ENCODE results near the gene BSCL2. TPM values are rescaled to one million over a fixed set of nuclear protein-coding genes. Genes with fewer than 3 reads are reported as not detected.
A peak's percentile ranks its signal among the peaks of the same experiment; 100 is the strongest.

BSCL2 gene
- total and polyA plus RNA-seq, 2 of the 13 experiments (the other 11 are each of a cell fraction or from before 2014, with no cell fraction given) = 19.5 to 21.1 TPM

DNA sequence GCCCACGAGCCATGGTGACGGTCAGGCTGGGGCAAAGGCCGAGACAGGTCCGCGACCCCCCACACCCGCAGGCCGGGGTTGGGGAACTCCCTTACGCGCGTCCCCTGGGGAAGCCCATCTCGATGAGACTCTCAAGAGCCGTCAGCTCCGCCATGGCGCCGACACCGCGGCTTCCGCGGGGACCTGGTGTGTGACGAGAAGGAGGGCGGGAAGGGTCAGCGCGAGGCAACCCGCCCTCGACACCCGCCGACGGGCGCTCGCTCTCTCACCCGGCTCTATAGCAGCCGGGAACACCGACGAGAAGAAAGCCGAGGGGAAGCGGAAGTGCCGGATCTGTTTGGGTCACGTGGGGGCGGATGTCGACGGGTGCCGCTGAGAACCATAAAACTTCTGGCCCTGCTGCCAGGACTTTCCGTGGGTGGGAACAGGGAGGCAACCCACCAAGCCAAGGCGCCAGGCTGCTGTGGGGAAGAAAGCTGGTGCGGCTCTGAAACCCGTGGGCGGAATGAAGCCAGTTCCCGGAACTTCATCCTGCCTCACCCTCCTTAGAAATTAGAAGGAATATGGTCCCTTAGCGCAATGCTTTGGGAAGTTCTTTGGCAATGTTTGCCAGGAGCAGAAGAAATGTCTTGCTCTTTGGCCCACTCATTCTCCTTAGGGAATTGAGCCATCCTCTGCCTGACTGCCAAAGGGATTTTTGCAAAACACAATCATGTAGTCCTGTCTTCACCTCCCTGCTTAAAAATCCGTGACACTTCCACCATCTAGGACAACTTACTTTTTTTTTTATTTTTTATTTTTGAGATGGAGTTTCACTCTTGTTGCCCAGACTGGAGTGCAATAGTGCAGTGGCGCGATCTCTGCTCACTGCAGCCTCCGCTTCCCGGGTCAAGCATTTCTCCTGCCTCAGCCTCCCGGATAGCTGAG lies 28.2 kb downstream of the BSCL2 start, which contains the start of gene UBXN1 (continued):
- TF ChIP-seq, protein P1, sequence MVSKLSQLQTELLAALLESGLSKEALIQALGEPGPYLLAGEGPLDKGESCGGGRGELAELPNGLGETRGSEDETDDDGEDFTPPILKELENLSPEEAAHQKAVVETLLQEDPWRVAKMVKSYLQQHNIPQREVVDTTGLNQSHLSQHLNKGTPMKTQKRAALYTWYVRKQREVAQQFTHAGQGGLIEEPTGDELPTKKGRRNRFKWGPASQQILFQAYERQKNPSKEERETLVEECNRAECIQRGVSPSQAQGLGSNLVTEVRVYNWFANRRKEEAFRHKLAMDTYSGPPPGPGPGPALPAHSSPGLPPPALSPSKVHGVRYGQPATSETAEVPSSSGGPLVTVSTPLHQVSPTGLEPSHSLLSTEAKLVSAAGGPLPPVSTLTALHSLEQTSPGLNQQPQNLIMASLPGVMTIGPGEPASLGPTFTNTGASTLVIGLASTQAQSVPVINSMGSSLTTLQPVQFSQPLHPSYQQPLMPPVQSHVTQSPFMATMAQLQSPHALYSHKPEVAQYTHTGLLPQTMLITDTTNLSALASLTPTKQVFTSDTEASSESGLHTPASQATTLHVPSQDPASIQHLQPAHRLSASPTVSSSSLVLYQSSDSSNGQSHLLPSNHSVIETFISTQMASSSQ (IDR thresholded peaks at IDR 0.05; ENCODE audit: low read depth) = no peak
- TF ChIP-seq, protein P1 (CRISPR knock-in tag; IDR thresholded peaks at IDR 0.05; ENCODE audit: borderline replicate concordance) = no peak
- TF ChIP-seq, protein P2, sequence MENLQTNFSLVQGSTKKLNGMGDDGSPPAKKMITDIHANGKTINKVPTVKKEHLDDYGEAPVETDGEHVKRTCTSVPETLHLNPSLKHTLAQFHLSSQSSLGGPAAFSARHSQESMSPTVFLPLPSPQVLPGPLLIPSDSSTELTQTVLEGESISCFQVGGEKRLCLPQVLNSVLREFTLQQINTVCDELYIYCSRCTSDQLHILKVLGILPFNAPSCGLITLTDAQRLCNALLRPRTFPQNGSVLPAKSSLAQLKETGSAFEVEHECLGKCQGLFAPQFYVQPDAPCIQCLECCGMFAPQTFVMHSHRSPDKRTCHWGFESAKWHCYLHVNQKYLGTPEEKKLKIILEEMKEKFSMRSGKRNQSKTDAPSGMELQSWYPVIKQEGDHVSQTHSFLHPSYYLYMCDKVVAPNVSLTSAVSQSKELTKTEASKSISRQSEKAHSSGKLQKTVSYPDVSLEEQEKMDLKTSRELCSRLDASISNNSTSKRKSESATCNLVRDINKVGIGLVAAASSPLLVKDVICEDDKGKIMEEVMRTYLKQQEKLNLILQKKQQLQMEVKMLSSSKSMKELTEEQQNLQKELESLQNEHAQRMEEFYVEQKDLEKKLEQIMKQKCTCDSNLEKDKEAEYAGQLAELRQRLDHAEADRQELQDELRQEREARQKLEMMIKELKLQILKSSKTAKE (CRISPR knock-in tag; IDR thresholded peaks at IDR 0.05; ENCODE audit: borderline replicate concordance) = no peak
- TF ChIP-seq ZNF552 (CRISPR knock-in tag; IDR thresholded peaks at IDR 0.05; ENCODE audit: borderline replicate concordance) = no peak
- TF ChIP-seq EED (CRISPR knock-in tag; IDR thresholded peaks at IDR 0.05) = no peak
- no peak for TF ChIP-seq SYNCRIP (IDR thresholded peaks at IDR 0.05; ENCODE audit: insufficient read depth, low read depth, low read length)
- TF ChIP-seq WIZ (CRISPR knock-in tag; IDR thresholded peaks at IDR 0.05) = no peak
- no peak for TF ChIP-seq MTA3 (CRISPR knock-in tag; IDR thresholded peaks at IDR 0.05)
- TF ChIP-seq, protein P3, sequence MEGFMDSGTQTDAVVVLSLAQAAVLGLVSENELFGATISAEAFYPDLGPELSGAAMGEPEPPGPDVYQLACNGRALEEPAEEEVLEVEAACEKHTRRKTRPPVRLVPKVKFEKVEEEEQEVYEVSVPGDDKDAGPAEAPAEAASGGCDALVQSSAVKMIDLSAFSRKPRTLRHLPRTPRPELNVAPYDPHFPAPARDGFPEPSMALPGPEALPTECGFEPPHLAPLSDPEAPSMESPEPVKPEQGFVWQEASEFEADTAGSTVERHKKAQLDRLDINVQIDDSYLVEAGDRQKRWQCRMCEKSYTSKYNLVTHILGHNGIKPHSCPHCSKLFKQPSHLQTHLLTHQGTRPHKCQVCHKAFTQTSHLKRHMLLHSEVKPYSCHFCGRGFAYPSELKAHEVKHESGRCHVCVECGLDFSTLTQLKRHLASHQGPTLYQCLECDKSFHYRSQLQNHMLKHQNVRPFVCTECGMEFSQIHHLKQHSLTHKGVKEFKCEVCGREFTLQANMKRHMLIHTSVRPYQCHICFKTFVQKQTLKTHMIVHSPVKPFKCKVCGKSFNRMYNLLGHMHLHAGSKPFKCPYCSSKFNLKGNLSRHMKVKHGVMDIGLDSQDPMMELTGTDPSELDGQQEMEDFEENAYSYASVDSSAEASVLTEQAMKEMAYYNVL (CRISPR knock-in tag; IDR thresholded peaks at IDR 0.05; ENCODE audit: borderline replicate concordance) = peak; percentile 66; the same call in 1 of the 2 replicates
- peak; percentile 72 for TF ChIP-seq NR2C2 (CRISPR knock-in tag; IDR thresholded peaks at IDR 0.05; ENCODE audit: borderline replicate concordance)
- TF ChIP-seq HMG20B (CRISPR knock-in tag; conservative IDR thresholded peaks at IDR 0.05) = 0 out of 2 replicates have a peak, but pooled peaks have one; percentile 8
- no peak for TF ChIP-seq ZBTB7A (CRISPR knock-in tag; IDR thresholded peaks at IDR 0.05)
- TF ChIP-seq ZNF772 (CRISPR knock-in tag; IDR thresholded peaks at IDR 0.05) = peak; percentile 73
- TF ChIP-seq ZNF598 (CRISPR knock-in tag; IDR thresholded peaks at IDR 0.05; ENCODE audit: borderline replicate concordance) = peak; percentile 74
- TF ChIP-seq ZNF780A (CRISPR knock-in tag; IDR thresholded peaks at IDR 0.05) = no peak
- TF ChIP-seq, protein P4, sequence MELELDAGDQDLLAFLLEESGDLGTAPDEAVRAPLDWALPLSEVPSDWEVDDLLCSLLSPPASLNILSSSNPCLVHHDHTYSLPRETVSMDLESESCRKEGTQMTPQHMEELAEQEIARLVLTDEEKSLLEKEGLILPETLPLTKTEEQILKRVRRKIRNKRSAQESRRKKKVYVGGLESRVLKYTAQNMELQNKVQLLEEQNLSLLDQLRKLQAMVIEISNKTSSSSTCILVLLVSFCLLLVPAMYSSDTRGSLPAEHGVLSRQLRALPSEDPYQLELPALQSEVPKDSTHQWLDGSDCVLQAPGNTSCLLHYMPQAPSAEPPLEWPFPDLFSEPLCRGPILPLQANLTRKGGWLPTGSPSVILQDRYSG (CRISPR knock-in tag; IDR thresholded peaks at IDR 0.05) = no peak
- TF ChIP-seq ZSCAN30 (CRISPR knock-in tag; IDR thresholded peaks at IDR 0.05) = no peak
- TF ChIP-seq SIX4 (CRISPR knock-in tag; IDR thresholded peaks at IDR 0.05) = no peak
- 0 out of 2 replicates have a peak, but pooled peaks have one; percentile 17 for TF ChIP-seq ZNF263 (CRISPR knock-in tag; IDR thresholded peaks at IDR 0.05)
- TF ChIP-seq RAD21 (CRISPR knock-in tag; IDR thresholded peaks at IDR 0.05) = no peak; the same call in 1 of the 2 replicates

Data from HepG2 (cell line).